GM12872 (cell line): Measurements from ENCODE around the gene PES1.

Experiments used
- CTCF ChIP-seq: IDR thresholded peaks from 3 replicates; pipeline ENCODE4 v1.5.1; 2011; ENCODE audit warnings: low read depth, mild to moderate bottlenecking, low read length, moderate library complexity; ENCODE audit not compliant: insufficient read depth

The PES1 gene

GRCh38 chr22:30580896-30581295 is 10.8 kb downstream of the PES1 start:
- TF ChIP-seq CTCF, result no peak

- TF ChIP-seq CTCF, result no peak
These were observed 13.2 kb downstream of the PES1 start for GRCh38 chr22:30578481-30578880.

DNA sequence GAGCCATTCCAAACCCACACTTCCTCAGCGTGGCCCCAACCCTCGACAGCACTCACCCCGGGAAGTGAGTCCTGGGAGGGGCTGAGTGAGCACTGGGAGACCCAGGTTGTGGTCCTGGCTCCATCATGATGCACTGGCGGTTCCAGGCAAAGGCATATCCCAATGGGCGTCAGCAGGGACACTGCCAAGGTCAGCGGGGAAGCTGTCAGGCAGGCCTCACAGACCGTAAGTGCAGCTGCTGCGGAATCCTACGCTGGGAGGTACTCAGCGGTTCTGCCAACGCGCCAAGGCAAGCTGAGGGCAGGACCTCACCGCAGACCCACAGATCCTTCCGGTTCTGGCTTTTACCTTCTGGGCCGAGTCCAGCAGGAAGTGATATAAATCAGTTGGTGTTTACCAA is 15.9 kb downstream of the PES1 start:
- no peak for TF ChIP-seq CTCF

DNA sequence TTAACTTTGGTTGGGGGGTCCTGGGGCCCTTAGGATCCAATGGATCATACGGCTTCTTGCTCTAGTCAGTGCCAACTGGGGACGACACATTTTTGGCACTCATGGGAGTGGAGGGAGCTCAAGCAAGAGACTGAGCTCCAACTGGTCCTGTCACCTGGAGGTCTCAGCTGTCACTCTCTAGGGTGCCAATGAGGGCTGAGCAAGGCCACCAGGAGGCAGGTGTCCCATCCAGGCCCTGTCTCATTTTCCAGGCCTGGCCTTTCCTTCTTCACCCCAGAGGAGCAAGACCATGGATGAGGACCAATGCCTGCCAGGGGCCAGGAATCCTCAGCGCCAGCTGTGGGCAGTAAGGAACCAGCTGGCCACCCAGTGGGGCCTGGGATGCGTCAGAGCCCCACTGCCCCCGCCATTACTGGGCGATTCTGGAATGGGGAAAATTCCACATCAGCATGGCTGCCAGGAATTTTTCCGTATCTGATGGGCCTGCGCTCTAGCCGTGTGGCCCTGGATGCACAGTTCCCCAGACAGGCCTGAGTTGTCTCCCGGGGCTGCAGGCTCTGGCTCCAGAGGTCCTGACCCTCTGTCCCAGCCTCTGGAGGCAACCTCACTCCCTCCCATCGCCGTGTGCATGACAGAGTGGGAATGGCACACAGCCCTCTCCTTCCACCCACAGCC is 16.6 kb downstream of the PES1 start:
- TF ChIP-seq CTCF, result no peak

GRCh38 chr22:30574095-30574981 is 17.4 kb downstream of the PES1 start, which contains the start of gene GAL3ST1:
GAL3ST1 (minus strand) TSS chr22:30574665; CDS start chr22:30557392, 17,273 bp downstream.
- TF ChIP-seq CTCF, result no peak

DNA sequence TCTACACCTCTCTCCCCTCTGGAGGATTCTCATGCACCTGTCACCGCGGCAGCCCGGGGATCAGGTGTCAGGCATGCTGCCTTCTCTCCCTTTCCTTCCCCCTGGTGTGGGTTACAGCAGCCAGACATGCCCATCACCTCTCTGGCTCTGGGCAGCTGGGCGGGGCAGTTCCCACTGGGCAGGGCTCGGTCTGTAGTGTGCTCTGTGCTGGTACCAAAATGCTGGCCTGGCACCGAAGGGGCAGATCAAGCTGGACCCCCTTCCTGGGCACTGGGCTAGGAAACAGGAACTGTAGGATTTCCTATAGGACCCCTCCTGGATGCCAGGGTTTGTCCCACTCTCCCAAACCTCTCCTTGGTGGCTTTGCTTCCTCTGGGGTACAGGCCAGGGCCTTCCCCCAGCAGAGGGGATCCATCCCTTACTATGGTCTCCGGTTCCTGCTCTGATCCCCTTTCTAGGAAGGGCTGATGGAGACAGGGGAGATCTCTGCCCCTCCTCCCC is 18.1 kb downstream of the PES1 start:
- TF ChIP-seq CTCF, result no peak

DNA sequence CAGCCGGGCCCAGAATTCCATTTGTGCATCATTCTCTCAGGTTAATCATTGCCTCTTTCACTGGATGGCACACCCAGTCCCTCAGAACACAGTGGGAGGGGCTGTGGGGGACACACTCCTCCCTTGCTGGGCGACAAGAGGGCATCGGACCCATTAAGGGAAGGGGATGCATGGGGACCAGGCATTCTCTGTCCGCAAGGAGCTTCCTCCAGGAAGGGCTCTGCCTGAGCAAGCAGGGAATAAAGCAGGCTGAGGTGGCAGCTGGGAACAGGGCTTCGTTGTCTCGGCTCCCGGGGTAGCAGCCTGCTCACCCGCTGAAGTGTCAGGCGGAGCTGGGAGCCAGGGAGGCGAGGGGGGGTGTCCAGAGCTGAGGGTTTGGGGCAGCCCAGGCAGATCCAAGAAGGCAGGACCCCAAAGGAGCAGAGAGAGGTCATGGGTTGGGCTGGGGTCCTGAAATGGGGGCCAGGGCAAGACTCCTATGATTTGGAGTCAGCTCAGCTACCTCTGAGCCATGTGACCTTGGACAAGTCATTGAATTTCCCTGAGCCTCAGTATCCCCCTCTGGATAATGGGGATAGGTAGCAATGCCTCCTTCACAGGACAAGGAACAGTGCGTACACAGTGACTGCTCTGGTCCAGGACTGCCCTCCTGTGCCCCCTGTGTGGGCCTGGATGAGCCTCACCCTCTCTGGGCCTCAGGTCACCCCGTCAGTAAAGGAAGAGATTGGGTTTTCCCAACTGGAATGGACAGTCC is 18.7 kb downstream of the PES1 start:
- no peak for TF ChIP-seq CTCF
